Spleen (tissue), 7 donors: ENCODE measurements around the gene MICAL3.

Experiments
- POLR2AphosphoS5 ChIP-seq, 3 donors: sonication (generic); formaldehyde crosslinking; IDR thresholded peaks; one replicate each; pipeline ENCODE4 v1.5.1; 2017; ENCODE audit warnings: antibody characterized with exemption in 3 of 3
- TF ChIP-seq, protein P1 (sequence below), 11 experiments: fragments of 200-600 bp in 7 of 11; fragments of 450-650 bp in 4 of 11; sonication (generic) in 4 of 11; IDR thresholded peaks in 8 of 11; conservative IDR thresholded peaks in 3 of 11; 1 replicate in 7 of 11; 2 replicates in 4 of 11; pipeline versions ENCODE4 v1.4.0 to v1.8.0; 2016 to 2021; ENCODE audit warnings: antibody characterized with exemption in 11 of 11, inconsistent platforms in 4 of 11, mild to moderate bottlenecking in 1 of 11
- donor health status: DM: no; HTN: no; CAD: no; lungs with moderate emphysema.
- donor health status: DM: no; HTN: no; CAD: no.
- donor health status: DM: no; HTN: no; CAD: no.

GRCh38 chr22:17866621-17867020 lies 157.7 kb downstream of the MICAL3 start:
- TF ChIP-seq, protein P1, sequence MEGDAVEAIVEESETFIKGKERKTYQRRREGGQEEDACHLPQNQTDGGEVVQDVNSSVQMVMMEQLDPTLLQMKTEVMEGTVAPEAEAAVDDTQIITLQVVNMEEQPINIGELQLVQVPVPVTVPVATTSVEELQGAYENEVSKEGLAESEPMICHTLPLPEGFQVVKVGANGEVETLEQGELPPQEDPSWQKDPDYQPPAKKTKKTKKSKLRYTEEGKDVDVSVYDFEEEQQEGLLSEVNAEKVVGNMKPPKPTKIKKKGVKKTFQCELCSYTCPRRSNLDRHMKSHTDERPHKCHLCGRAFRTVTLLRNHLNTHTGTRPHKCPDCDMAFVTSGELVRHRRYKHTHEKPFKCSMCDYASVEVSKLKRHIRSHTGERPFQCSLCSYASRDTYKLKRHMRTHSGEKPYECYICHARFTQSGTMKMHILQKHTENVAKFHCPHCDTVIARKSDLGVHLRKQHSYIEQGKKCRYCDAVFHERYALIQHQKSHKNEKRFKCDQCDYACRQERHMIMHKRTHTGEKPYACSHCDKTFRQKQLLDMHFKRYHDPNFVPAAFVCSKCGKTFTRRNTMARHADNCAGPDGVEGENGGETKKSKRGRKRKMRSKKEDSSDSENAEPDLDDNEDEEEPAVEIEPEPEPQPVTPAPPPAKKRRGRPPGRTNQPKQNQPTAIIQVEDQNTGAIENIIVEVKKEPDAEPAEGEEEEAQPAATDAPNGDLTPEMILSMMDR (IDR thresholded peaks at IDR 0.05 in 8 of 11, conservative IDR thresholded peaks at IDR 0.05 in 3 of 11): no peak
- no peak for TF ChIP-seq POLR2AphosphoS5 (IDR thresholded peaks at IDR 0.05)
